Skin of body (tissue), 2 donors: Measurements from ENCODE around the gene GARIN1A. TPM values are rescaled to one million over a fixed set of nuclear protein-coding genes. Genes with fewer than 3 reads are reported as not detected.
A peak's percentile ranks its signal among the peaks of the same experiment; 100 is the strongest.
"Not testable (repeated sequence)": the region's sequence is repeated elsewhere in the genome, so short reads cannot be mapped to it uniquely, and the experiment has no call there.

ENCODE experiments used
- DNase-seq: peaks from one replicate; lab custom pipeline; 2025; lab: John Stamatoyannopoulos, UW
- total RNA-seq: library from RNA; depleted of rRNA; stranded (reverse); fragments of >200 nt; gene quantifications from one replicate; pipeline ENCODE4 v1.2.3, GENCODE V29; 2014

Gene GARIN1A
- total RNA-seq: 0.30 TPM

GRCh38 chr7:128671992-128672391, at the start of gene GARIN1A:
GARIN1A (plus strand) TSS chr7:128672292; CDS start chr7:128672398, 106 bp downstream.
- DNase-seq: no peak

GRCh38 chr7:128627124-128627523, 45.0 kb upstream of the GARIN1A start:
- not testable (repeated sequence) for DNase-seq

- not testable (repeated sequence) for DNase-seq
Observed at GRCh38 chr7:128633915-128634314, 38.2 kb upstream of the GARIN1A start.

GRCh38 chr7:128645206-128645605, 26.9 kb upstream of the GARIN1A start:
- DNase-seq: not testable (repeated sequence)

- not testable (repeated sequence) for DNase-seq
Observed at GRCh38 chr7:128645844-128646243, 26.2 kb upstream of the GARIN1A start.

GRCh38 chr7:128646877-128647276, 25.2 kb upstream of the GARIN1A start:
- not testable (repeated sequence) for DNase-seq

- not testable (repeated sequence) for DNase-seq
Observed at GRCh38 chr7:128651096-128651495, 21.0 kb upstream of the GARIN1A start.

- DNase-seq: not testable (repeated sequence)
Observed at GRCh38 chr7:128652606-128653005, 19.5 kb upstream of the GARIN1A start.

GRCh38 chr7:128653197-128653596, 18.9 kb upstream of the GARIN1A start:
- DNase-seq: not testable (repeated sequence)

- not testable (repeated sequence) for DNase-seq
Observed at GRCh38 chr7:128654080-128654479, 18.0 kb upstream of the GARIN1A start.

- DNase-seq: not testable (repeated sequence)
Observed at GRCh38 chr7:128654501-128654900, 17.6 kb upstream of the GARIN1A start.

- DNase-seq: not testable (repeated sequence)
Observed at GRCh38 chr7:128658428-128658827, 13.7 kb upstream of the GARIN1A start.

GRCh38 chr7:128660596-128660995, 11.5 kb upstream of the GARIN1A start:
- no peak for DNase-seq

GRCh38 chr7:128661446-128661845, 10.6 kb upstream of the GARIN1A start:
- no peak for DNase-seq

GRCh38 chr7:128662091-128662490, 10.0 kb upstream of the GARIN1A start:
- DNase-seq: no peak

- not testable (repeated sequence) for DNase-seq
Observed at GRCh38 chr7:128663223-128663622, 8.9 kb upstream of the GARIN1A start.

- no peak for DNase-seq
Observed at GRCh38 chr7:128665057-128665456, 7.0 kb upstream of the GARIN1A start.

- DNase-seq: peak; percentile 12
Observed at GRCh38 chr7:128666200-128666599, 5.9 kb upstream of the GARIN1A start.

- DNase-seq: no peak
Observed at GRCh38 chr7:128672927-128673517, 930 bp downstream of the GARIN1A start.

GRCh38 chr7:128673571-128673970, 1.5 kb downstream of the GARIN1A start:
- no peak for DNase-seq

GRCh38 chr7:128676665-128677064, 4.6 kb downstream of the GARIN1A start:
- DNase-seq: no peak

- no peak for DNase-seq
Observed at GRCh38 chr7:128679920-128680319, 7.8 kb downstream of the GARIN1A start.

GRCh38 chr7:128681794-128682537, 9.9 kb downstream of the GARIN1A start:
- no peak for DNase-seq
